ENCODE results near the gene SLAMF9. TPM values are rescaled to one million over a fixed set of nuclear protein-coding genes. Genes with fewer than 3 reads are reported as not detected.

SLAMF9 gene
- total RNA-seq, 1 experiment from 2014 or later: not detected

- TF ChIP-seq CTCF (IDR thresholded peaks at IDR 0.05) (no peak), SIN3A (IDR thresholded peaks at IDR 0.05; ENCODE audit: borderline replicate concordance, insufficient read depth, low read depth, low read length) (no peak), POLR2AphosphoS5 (IDR thresholded peaks at IDR 0.05; ENCODE audit: low read depth, low read length) (no peak), REST (IDR thresholded peaks at IDR 0.05; ENCODE audit: insufficient read depth in 1 of 2, low read depth in 2 of 2, low read length in 1 of 2) (no peak), TCF7L2 (IDR thresholded peaks at IDR 0.05; ENCODE audit: low read depth, low read length) (no peak)
- in situ Hi-C loops (cut with HindIII; ENCODE audit: low pct_unique_long_range_greater_than_20kb, low sequenced_read_pairs) (no loop called here), intact Hi-C loops (cut with micrococcal nuclease; ENCODE audit: unreplicated experiment) (no loop called here)
- no TSS peak for BruUV-seq (replicated peaks)
- Histone ChIP-seq H3K4me1 (ENCODE audit: control insufficient read depth, insufficient read depth, low read length) (peaks cover 17% of the 10 kb centered on the region), H3K9me3 (ENCODE audit: control insufficient read depth, insufficient read depth, low read depth, low read length) (no peaks in the 10 kb centered on the region), H3K27ac (ENCODE audit: low read length) (no peak overlapping the region), H3K4me3 (ENCODE audit: low read depth in 2 of 2, low read length in 2 of 2) (no peak overlapping the region), H3K27me3 (ENCODE audit: control insufficient read depth, insufficient read depth, low read length) (peaks cover 6% of the 10 kb centered on the region; the same call in 1 of the 2 replicates), H3K36me3 (ENCODE audit: control insufficient read depth, insufficient read depth, low read length) (peaks cover 2% of the 10 kb centered on the region; the same call in 1 of the 2 replicates)
- ATAC-seq (no peak), DNase-seq (ENCODE audit: low read depth, low spot score) (no peak)
- ChIA-PET POLR2A (no interaction called here), CTCF (interaction anchor here (2.1 kb wide), 1 partner anchor 67 kb away, joined by 9 read pairs; no protein-coding TSS in a partner anchor)
Measured at GRCh38 chr1:159940006-159940620, 13.9 kb downstream of the SLAMF9 start.

GRCh38 chr1:159939678-159940002, 14.4 kb downstream of the SLAMF9 start:
- CTCF ChIA-PET: interaction anchor here (2.3 kb wide), 1 partner anchor 68 kb away, joined by 14 read pairs; no protein-coding TSS in a partner anchor
- TF ChIP-seq POLR2AphosphoS5 (IDR thresholded peaks at IDR 0.05; ENCODE audit: low read depth, low read length): no peak
- TF ChIP-seq SIN3A (IDR thresholded peaks at IDR 0.05; ENCODE audit: borderline replicate concordance, insufficient read depth, low read depth, low read length): no peak
- no peak for TF ChIP-seq TCF7L2 (IDR thresholded peaks at IDR 0.05; ENCODE audit: low read depth, low read length)
- TF ChIP-seq CTCF (IDR thresholded peaks at IDR 0.05): no peak
- TF ChIP-seq REST (IDR thresholded peaks at IDR 0.05; ENCODE audit: insufficient read depth in 1 of 2, low read depth in 2 of 2, low read length in 1 of 2): no peak
- Histone ChIP-seq H3K4me3 (ENCODE audit: low read depth in 2 of 2, low read length in 2 of 2) (no peak overlapping the region), H3K27ac (ENCODE audit: low read length) (no peak overlapping the region), H3K4me1 (ENCODE audit: control insufficient read depth, insufficient read depth, low read length) (peaks cover 17% of the 10 kb centered on the region), H3K27me3 (ENCODE audit: control insufficient read depth, insufficient read depth, low read length) (peaks cover 2% of the 10 kb centered on the region; the same call in 1 of the 2 replicates), H3K36me3 (ENCODE audit: control insufficient read depth, insufficient read depth, low read length) (no peaks in the 10 kb centered on the region), H3K9me3 (ENCODE audit: control insufficient read depth, insufficient read depth, low read depth, low read length) (no peaks in the 10 kb centered on the region)
- intact Hi-C loops (cut with micrococcal nuclease; ENCODE audit: unreplicated experiment): no loop called here
- POLR2A ChIA-PET: no interaction called here
- in situ Hi-C loops (cut with HindIII; ENCODE audit: low pct_unique_long_range_greater_than_20kb, low sequenced_read_pairs): no loop called here
- BruUV-seq (replicated peaks): no TSS peak
- ATAC-seq: no peak
- DNase-seq (ENCODE audit: low read depth, low spot score): no peak
